Cardiac muscle cell (in vitro differentiated cells and primary cell): Measurements from ENCODE around the gene MPZL1. TPM values are rescaled to one million over a fixed set of nuclear protein-coding genes. Genes with fewer than 3 reads are reported as not detected.
"Not testable (repeated sequence)": the region's sequence is repeated elsewhere in the genome, so short reads cannot be mapped to it uniquely, and the experiment has no call there.

Experiments
- DNase-seq, 2 donors: peaks; one replicate each; pipeline versions ENCODE4 v3.0.0 to v3.0.0-alpha.2; 2010 to 2017; ENCODE audit warnings: low read depth in 1 of 2, low spot score in 1 of 2
- H3K27ac ChIP-seq: fragments of 200-600 bp; sonication (generic); 2 replicates; pipeline ENCODE4 v1.5.1; 2016
- H3K27me3 ChIP-seq: fragments of 200-600 bp; sonication (generic); 2 replicates; pipeline ENCODE4 v1.6.0; 2016; ENCODE audit warnings: control low read depth
- H3K36me3 ChIP-seq: fragments of 200-600 bp; sonication (generic); 2 replicates; pipeline ENCODE4 v1.5.1; 2016; ENCODE audit warnings: control low read depth
- H3K4me1 ChIP-seq: fragments of 200-600 bp; sonication (generic); 2 replicates; pipeline ENCODE4 v1.8.1; 2017; ENCODE audit warnings: low read depth, mild to moderate bottlenecking, mixed run types
- H3K4me3 ChIP-seq: fragments of 200-600 bp; sonication (generic); 2 replicates; pipeline ENCODE4 v1.5.1; 2016; ENCODE audit warnings: mild to moderate bottlenecking
- H3K9me3 ChIP-seq: fragments of 200-600 bp; sonication (generic); 2 replicates; pipeline ENCODE4 v1.5.1; 2017; ENCODE audit warnings: low read depth, mild to moderate bottlenecking, control low read depth
- polyA plus RNA-seq: library from polyadenylated mRNA; unstranded; fragments of >200 nt; fragmentation: Nextera tagmentation; extraction: Ambion mirVana; gene quantifications from 2 replicates; pipeline ENCODE4 v1.2.1, GENCODE V29; 2016
- total RNA-seq: library from RNA; depleted of rRNA; stranded (reverse); fragments of >200 nt; gene quantifications from 2 replicates; pipeline ENCODE4 v1.2.3, GENCODE V29; 2016
- TF ChIP-seq, protein P1 (sequence below): IDR thresholded peaks from 2 replicates; pipeline ENCODE4 v1.5.1; 2012; ENCODE audit warnings: low read depth, mild to moderate bottlenecking, low read length

The MPZL1 gene
- total and polyA plus RNA-seq, 2 experiments from 2014 or later = 107 to 114 TPM

DNA sequence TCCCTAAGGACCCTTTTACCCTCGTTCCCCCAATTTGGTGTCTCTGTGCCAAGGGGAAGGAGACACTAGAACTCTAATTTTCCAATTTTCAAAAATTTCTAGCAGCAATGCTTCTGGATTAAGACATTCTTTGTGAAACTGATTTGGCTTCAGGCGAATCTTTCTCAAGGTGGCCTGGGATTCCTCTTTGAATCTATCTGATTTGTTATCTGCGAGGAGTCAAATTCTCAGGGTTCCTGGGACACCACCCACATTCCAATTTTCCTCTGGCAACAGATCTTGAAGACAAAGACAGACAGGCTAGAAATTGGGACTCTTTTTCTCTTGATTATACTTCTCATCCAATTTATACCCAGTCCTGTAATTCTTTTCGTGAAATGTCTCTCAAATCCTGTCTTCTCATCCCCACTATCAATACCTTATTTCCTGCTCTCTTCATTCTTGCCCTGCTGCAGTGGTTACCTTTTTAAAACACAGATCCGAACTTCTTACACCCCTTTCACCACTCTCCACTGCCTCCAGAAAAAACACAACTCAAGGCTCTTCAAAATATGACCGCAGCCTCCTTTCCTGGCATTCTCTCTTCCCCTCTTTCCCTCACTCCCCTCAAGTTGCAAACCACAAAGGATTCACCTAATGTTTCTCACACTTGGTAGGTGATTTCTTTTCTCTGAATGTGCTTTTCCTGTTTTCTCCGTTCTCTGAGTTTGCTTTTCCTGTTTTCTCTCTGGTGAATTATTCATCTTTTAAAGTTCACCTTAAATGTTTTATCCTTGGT, 2.7 kb upstream of the MPZL1 start:
- Histone ChIP-seq H3K4me3 (no peak overlapping the region), H3K27ac (no peak overlapping the region), H3K27me3 (no peaks in the 10 kb centered on the region)

DNA sequence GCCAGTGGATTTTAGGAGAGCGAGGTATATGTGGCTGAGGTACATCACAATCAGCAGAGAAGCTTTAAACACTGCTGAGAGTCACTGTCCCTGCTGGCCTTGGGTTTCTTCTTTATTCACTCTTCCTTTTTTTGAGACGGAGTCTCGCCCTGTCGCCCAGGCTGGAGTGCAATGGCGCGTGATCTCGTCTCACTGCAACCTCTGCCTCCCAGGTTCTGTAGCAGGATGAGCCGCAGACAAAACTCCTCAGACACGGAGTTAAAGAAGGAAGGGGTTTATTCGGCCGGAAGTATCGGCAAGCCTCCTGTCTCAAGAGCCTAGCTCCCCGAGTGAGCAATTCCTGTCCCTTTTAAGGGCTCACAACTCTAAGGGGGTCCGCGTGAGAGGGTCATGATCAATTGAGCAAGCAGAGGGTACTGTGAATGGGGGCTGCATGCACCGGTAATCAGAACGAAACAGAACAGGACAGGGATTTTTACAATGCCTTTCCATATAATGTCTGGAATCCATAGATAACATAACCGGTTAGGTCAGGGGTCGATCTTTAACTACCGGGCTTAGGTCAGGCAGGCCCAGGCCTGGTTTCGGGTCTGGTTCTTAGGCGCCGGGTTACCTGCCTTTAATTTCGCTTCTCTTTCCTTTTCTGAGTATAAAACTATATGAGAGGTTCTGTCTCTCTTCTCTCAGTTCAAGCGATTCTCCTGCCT, 1.9 kb upstream of the MPZL1 start:
- not testable (repeated sequence) for DNase-seq, H3K27me3 ChIP-seq, H3K4me3 ChIP-seq, H3K9me3 ChIP-seq, H3K27ac ChIP-seq, H3K36me3 ChIP-seq
- H3K4me1 ChIP-seq = peaks cover 21% of the 10 kb centered on the region

More for the DNA sequence above, 2.7 kb upstream of the MPZL1 start:
- peaks cover 21% of the 10 kb centered on the region for H3K4me1 ChIP-seq
- H3K9me3 ChIP-seq = no peaks in the 10 kb centered on the region
- DNase-seq = no peak
- TF ChIP-seq, protein P1, sequence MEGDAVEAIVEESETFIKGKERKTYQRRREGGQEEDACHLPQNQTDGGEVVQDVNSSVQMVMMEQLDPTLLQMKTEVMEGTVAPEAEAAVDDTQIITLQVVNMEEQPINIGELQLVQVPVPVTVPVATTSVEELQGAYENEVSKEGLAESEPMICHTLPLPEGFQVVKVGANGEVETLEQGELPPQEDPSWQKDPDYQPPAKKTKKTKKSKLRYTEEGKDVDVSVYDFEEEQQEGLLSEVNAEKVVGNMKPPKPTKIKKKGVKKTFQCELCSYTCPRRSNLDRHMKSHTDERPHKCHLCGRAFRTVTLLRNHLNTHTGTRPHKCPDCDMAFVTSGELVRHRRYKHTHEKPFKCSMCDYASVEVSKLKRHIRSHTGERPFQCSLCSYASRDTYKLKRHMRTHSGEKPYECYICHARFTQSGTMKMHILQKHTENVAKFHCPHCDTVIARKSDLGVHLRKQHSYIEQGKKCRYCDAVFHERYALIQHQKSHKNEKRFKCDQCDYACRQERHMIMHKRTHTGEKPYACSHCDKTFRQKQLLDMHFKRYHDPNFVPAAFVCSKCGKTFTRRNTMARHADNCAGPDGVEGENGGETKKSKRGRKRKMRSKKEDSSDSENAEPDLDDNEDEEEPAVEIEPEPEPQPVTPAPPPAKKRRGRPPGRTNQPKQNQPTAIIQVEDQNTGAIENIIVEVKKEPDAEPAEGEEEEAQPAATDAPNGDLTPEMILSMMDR = no peak
- H3K36me3 ChIP-seq = no peaks in the 10 kb centered on the region

DNA sequence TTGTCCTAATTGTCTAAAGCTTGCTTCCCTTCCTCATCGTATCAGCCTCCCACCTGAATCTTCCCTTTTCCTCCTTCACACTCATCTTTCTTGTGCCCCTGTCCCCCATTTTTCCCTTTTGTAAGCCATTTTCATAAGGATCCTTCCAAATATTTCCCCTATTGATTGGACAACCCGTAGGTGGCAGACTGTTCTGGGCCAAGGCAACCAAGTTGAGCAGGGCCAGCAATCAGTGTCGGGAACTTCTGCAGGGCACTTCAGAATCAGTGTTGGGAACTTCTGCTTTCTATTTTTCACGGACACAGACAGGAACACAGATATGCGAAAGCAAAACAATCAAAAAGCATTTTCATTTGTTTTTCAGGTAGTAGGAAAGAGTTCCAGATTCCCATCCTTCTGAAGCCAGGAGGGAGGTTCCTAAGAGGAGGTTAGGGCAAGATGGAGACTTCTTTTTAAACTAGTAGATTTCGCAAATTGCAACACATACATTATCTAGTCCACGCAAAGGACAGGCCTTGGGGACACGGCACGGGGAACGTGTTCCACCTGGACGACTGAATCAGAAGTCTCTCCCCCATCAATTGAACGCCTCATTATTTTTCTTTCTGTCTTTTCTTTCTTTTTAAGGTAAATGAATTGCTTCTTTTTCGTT, 691 bp upstream of the MPZL1 start:
- Histone ChIP-seq H3K27ac (peak overlapping the region; percentile 82), H3K27me3 (no peaks in the 10 kb centered on the region), H3K9me3 (no peaks in the 10 kb centered on the region), H3K4me3 (peak overlapping the region; percentile 77), H3K36me3 (no peaks in the 10 kb centered on the region), H3K4me1 (peaks cover 24% of the 10 kb centered on the region)
- TF ChIP-seq, protein P1 = peak; percentile 50
- DNase-seq = peak; percentile 41 to 65

DNA sequence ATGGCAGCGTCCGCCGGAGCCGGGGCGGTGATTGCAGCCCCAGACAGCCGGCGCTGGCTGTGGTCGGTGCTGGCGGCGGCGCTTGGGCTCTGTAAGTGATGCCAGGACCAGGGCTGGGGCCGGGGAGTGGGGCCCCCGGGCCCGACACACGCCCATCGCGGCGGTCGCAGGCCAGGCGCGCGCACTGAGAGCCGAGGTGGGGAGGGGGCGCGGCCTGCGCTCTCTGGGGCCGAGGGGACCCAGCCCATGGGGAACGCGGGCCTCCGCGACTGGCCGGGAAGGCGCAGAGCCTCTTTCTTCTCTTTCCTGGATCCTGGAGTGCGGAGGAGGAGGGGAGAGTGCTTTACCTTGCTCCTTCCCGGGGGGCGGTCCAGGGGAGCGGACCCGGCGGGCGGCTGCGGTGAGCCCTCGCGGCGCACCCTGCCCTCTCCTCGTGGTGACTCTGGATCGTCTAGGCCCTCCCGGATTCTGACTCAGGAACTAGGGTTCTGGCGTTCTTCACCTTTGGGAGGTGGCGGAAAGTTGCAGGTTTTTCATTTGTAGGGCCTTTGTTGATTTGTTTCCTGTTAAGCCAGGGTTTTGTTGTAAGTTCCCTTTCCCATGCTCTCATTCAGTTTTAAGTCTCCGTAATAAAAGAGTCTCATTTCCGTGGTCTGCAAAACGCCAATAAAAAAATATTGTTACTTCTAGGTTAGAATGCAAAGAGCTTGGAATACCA, 529 bp downstream of the MPZL1 start:
- Histone ChIP-seq H3K27me3 (no peaks in the 10 kb centered on the region), H3K36me3 (no peaks in the 10 kb centered on the region), H3K27ac (peak overlapping the region; percentile 82), H3K4me3 (peak overlapping the region; percentile 77), H3K9me3 (no peaks in the 10 kb centered on the region), H3K4me1 (peaks cover 29% of the 10 kb centered on the region)
- peak; percentile 29 to 79 for DNase-seq
- TF ChIP-seq, protein P1 = no peak

DNA sequence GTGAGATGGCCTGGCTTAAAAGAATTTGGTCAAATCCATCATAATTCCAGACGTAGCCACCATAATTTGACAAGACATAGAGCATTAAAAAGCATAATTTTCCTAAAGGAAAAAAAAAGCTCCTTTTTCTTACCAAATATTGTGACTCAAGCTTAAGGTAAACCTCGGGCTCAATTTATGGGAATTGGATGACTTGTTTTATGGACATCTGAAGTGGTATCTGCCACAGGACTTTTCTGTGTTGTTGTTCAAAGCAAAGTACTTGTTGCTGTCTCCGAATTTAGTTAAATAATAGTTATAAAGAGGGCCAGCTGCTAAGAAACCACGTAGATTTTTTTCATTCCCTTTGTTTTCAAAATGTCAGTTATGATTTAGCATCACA, 1.1 kb downstream of the MPZL1 start:
- Histone ChIP-seq H3K4me3 (peak overlapping the region; percentile 77), H3K9me3 (no peaks in the 10 kb centered on the region), H3K27ac (peak overlapping the region; percentile 82), H3K27me3 (no peaks in the 10 kb centered on the region), H3K4me1 (peaks cover 29% of the 10 kb centered on the region), H3K36me3 (no peaks in the 10 kb centered on the region)
- no peak for DNase-seq
- TF ChIP-seq, protein P1 = no peak
